Sigmoid colon (tissue), 7 donors: Measurements from ENCODE around the gene UGT2A1. TPM values are rescaled to one million over a fixed set of nuclear protein-coding genes. Genes with fewer than 3 reads are reported as not detected.
"Not testable (repeated sequence)": the region's sequence is repeated elsewhere in the genome, so short reads cannot be mapped to it uniquely, and the experiment has no call there.

Experiments
- DNase-seq: peaks from one replicate; pipeline ENCODE4 v3.0.0-alpha.2; 2019
- H3K27ac ChIP-seq, 4 donors: fragments of 200-600 bp; sonication (generic); one replicate each; pipeline ENCODE4 v1.5.1; 2016 to 2019; ENCODE audit warnings: mild to moderate bottlenecking in 1 of 4
- H3K27me3 ChIP-seq, 3 donors: fragments of 200-600 bp; sonication (generic); one replicate each; pipeline ENCODE4 v1.5.1; 2019; ENCODE audit warnings: mild to moderate bottlenecking in 1 of 3
- H3K36me3 ChIP-seq, 4 donors: fragments of 200-600 bp; sonication (generic); one replicate each; pipeline ENCODE4 v1.5.1; 2016 to 2019
- H3K4me1 ChIP-seq, 4 donors: fragments of 200-600 bp; sonication (generic); one replicate each; pipeline ENCODE4 v1.5.1; 2017 to 2019
- H3K4me3 ChIP-seq, 4 donors: fragments of 200-600 bp; sonication (generic); one replicate each; pipeline ENCODE4 v1.5.1; 2017 to 2019; ENCODE audit warnings: mild to moderate bottlenecking in 2 of 4, moderate library complexity in 1 of 4
- H3K9me3 ChIP-seq, 4 donors: fragments of 200-600 bp in 3 of 4; sonication (generic) in 3 of 4; one replicate each; pipeline versions ENCODE4 v1.5.1 to v1.6.1; 2013 to 2019
- EP300 ChIP-seq, 4 donors: sonication (generic); formaldehyde crosslinking; IDR thresholded peaks; one replicate each; pipeline ENCODE4 v1.6.1; 2017; ENCODE audit warnings: antibody characterized with exemption in 4 of 4
- POLR2A ChIP-seq, 2 donors: fragments of 450-650 bp; IDR thresholded peaks; one replicate each; pipeline ENCODE4 v1.6.1; 2016; ENCODE audit warnings: antibody characterized with exemption in 2 of 2, mild to moderate bottlenecking in 2 of 2, moderate library complexity in 2 of 2
- POLR2AphosphoS5 ChIP-seq, 4 donors: sonication (generic); formaldehyde crosslinking; IDR thresholded peaks; one replicate each; pipeline ENCODE4 v1.6.1; 2017; ENCODE audit warnings: antibody characterized with exemption in 4 of 4
- WGBS, 2 donors: extraction: QIAGEN DNeasy Blood & Tissue Kit; methylation state at CpG; one replicate each; pipeline ENCODE4 v1.1.7; 2013; 5-methylcytosine and 5-hydroxymethylcytosine counted together
- intact Hi-C: fragments of 100-400 bp; cut with DNase I; formaldehyde crosslinking; loops from one replicate; pipeline ENCODE4 v1.15.1; 2023
- polyA plus RNA-seq, 3 donors: library from polyadenylated mRNA; stranded (reverse); fragments of 200-250 nt; gene quantifications; one replicate each; pipeline ENCODE4 v1.2.3, GENCODE V29; 2013
- total RNA-seq, 4 donors: library from RNA; depleted of rRNA; stranded (reverse); fragments of >200 nt; gene quantifications; one replicate each; pipeline ENCODE4 v1.1.0, GENCODE V29; 2016
- TF ChIP-seq, protein P1 (sequence below), 4 experiments: fragments of 450-650 bp in 3 of 4; fragments of 200-600 bp in 1 of 4; IDR thresholded peaks; one replicate each; pipeline ENCODE4 v1.5.1; 2016 to 2019; ENCODE audit warnings: antibody characterized with exemption in 4 of 4, mild to moderate bottlenecking in 3 of 4, moderate library complexity in 2 of 4
- donor health status: healthy with polysubstance abuse.
- donor health status: Bipolar disorder and iron deficiency.
- donor health status: healthy.

UGT2A1 gene
- total and polyA plus RNA-seq, 7 donors: not detected

DNA sequence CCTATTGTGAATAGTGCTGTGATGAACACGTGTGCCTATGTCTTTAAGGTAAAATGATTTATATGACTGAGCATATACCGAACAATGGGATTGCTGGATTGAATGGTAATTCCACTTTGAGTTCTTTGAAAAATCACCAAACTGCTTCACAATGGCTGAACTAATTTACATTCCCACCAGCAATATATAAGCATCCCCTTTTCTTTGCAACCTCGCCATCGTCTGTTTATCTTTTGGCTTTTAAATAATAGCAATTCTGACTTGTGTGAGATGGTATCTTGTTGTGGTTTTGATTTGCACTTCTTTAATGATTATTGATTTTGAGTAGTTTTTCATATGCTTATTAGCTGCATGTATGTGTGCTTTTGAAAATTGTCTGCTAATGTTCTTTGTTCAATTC lies 31.8 kb upstream of the UGT2A1 start:
- Histone ChIP-seq H3K9me3 (no peaks in the 10 kb centered on the region), H3K27me3 (no peaks in the 10 kb centered on the region), H3K27ac (no peak overlapping the region), H3K4me3 (no peak overlapping the region), H3K4me1 (no peaks in the 10 kb centered on the region), H3K36me3 (no peaks in the 10 kb centered on the region)
- 61 to 66% methylated on average over 4 of the region's 4 CpGs for WGBS, 2 donors
- intact Hi-C loops: no loop called here
- DNase-seq: no peak
- TF ChIP-seq POLR2A (IDR thresholded peaks at IDR 0.05) (no peak), POLR2AphosphoS5 (IDR thresholded peaks at IDR 0.05) (no peak), EP300 (IDR thresholded peaks at IDR 0.05) (no peak)
- TF ChIP-seq, protein P1, sequence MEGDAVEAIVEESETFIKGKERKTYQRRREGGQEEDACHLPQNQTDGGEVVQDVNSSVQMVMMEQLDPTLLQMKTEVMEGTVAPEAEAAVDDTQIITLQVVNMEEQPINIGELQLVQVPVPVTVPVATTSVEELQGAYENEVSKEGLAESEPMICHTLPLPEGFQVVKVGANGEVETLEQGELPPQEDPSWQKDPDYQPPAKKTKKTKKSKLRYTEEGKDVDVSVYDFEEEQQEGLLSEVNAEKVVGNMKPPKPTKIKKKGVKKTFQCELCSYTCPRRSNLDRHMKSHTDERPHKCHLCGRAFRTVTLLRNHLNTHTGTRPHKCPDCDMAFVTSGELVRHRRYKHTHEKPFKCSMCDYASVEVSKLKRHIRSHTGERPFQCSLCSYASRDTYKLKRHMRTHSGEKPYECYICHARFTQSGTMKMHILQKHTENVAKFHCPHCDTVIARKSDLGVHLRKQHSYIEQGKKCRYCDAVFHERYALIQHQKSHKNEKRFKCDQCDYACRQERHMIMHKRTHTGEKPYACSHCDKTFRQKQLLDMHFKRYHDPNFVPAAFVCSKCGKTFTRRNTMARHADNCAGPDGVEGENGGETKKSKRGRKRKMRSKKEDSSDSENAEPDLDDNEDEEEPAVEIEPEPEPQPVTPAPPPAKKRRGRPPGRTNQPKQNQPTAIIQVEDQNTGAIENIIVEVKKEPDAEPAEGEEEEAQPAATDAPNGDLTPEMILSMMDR (IDR thresholded peaks at IDR 0.05): no peak

DNA sequence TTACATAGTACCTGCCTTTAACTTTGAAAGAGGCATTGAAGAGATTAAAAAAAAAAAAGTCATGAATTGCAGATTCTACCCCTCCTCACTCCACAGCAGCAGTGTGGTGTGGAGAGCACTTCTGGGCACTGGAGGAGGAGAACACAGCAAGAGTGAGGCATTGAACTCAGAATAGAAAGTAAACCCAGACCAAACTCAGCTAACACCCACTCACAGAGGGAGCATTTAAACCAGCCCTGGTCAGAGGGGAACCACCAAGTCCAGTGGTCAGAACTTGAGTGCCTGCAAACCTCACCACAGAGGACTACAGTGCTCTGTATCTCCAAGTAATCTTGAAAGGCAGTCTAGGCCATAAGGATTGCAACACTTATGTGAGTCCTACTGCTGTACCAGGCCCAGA lies 15.6 kb upstream of the UGT2A1 start:
- H3K4me3 ChIP-seq: no peak overlapping the region
- intact Hi-C loops: no loop called here
- no peaks in the 10 kb centered on the region for H3K4me1 ChIP-seq
- TF ChIP-seq EP300 (IDR thresholded peaks at IDR 0.05) (no peak), POLR2AphosphoS5 (IDR thresholded peaks at IDR 0.05) (no peak), POLR2A (IDR thresholded peaks at IDR 0.05) (no peak)
- TF ChIP-seq, protein P1 (IDR thresholded peaks at IDR 0.05): no peak
- H3K36me3 ChIP-seq: no peaks in the 10 kb centered on the region
- H3K9me3 ChIP-seq: no peaks in the 10 kb centered on the region
- H3K27ac ChIP-seq: no peak overlapping the region
- H3K27me3 ChIP-seq: no peaks in the 10 kb centered on the region
- no peak for DNase-seq

DNA sequence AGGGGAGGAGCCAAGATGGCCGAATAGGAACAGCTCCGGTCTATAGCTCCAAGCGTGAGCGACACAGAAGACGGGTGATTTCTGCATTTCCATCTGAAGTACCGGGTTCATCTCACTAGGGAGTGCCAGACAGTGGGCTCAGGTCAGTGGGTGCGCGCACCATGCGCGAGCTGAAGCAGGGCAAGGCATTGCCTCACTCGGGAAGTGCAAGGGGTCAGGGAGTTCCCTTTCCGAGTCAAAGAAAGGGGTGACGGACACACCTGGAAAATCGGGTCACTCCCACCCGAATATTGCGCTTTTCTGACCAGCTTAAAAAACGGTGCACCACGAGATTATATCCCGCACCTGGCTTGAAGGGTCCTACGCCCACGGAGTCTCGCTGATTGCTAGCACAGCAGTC lies 11.0 kb upstream of the UGT2A1 start:
- H3K36me3 ChIP-seq, H3K27ac ChIP-seq, intact Hi-C loops, DNase-seq, H3K9me3 ChIP-seq, H3K27me3 ChIP-seq, H3K4me1 ChIP-seq, H3K4me3 ChIP-seq: not testable (repeated sequence)
- WGBS, 2 donors: 86 to 96% methylated on average over 22 of the region's 22 CpGs

DNA sequence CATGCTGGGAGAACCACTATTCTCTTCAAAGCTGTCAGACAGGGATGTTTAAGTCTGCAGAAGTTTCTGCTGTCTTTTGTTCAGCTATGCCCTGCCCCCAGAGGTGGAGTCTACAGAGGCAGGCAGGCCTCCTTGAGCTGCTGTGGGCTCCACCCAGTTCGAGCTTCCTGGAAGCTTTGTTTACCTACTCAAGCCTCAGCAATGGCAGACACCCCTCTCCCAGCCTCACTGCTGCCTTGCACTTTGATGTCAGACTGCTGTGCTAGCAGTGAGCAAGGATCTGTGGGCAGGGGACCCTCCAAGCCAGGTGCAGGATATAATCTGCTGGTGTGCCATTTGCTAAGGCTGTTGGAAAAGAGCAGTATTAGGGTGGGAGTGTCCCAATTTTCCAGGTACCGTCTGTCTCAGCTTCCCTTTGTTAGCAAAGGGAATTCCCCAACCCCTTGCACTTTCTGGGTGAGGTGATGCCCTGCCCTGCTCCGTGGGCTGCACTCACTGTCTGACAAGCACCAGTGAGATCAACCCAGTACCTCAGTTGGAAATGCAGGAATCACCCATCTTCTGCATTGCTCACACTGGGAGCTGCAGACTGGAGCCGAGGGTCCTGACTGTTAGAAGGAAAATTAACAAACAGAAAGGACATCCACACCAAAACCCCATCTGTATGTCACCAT lies 8.2 kb upstream of the UGT2A1 start:
- H3K4me3 ChIP-seq, H3K4me1 ChIP-seq, H3K36me3 ChIP-seq, intact Hi-C loops, H3K27ac ChIP-seq, H3K27me3 ChIP-seq, DNase-seq, H3K9me3 ChIP-seq: not testable (repeated sequence)
- WGBS, 2 donors: 51 to 73% methylated on average over 4 of the region's 4 CpGs

DNA sequence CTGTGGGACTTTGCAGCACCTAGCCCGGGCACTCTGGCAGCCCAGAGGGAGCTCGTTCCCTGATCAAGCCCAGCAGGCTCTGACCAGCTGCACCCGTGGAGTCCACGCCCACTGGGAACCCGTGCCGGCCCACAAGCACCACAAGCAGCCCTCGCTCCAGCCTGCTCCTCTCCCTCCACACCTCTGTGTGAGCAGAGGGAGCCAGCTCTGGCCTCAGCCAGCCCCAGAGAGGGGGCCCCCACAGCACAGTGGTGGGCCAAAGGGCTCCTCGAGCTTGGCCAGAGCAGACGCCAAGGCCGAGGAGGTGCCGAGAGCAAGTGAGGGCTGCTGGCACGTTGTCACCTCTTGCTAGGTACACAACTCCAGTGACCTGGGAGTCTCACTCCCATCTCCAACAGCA lies 5.1 kb upstream of the UGT2A1 start:
- WGBS, 2 donors: 85 to 91% methylated on average over 12 of the region's 12 CpGs
- no peaks in the 10 kb centered on the region for H3K27me3 ChIP-seq
- H3K36me3 ChIP-seq: no peaks in the 10 kb centered on the region
- DNase-seq: no peak
- intact Hi-C loops: no loop called here
- no peak overlapping the region for H3K4me3 ChIP-seq
- peaks cover 0 to 3% (median 0%) of the 10 kb centered on the region in 4 donors for H3K9me3 ChIP-seq
- TF ChIP-seq EP300 (IDR thresholded peaks at IDR 0.05): no peak
- no peak for TF ChIP-seq POLR2AphosphoS5 (IDR thresholded peaks at IDR 0.05)
- no peak for TF ChIP-seq POLR2A (IDR thresholded peaks at IDR 0.05)
- TF ChIP-seq, protein P1 (IDR thresholded peaks at IDR 0.05): no peak
- H3K27ac ChIP-seq: no peak overlapping the region
- H3K4me1 ChIP-seq: no peaks in the 10 kb centered on the region

DNA sequence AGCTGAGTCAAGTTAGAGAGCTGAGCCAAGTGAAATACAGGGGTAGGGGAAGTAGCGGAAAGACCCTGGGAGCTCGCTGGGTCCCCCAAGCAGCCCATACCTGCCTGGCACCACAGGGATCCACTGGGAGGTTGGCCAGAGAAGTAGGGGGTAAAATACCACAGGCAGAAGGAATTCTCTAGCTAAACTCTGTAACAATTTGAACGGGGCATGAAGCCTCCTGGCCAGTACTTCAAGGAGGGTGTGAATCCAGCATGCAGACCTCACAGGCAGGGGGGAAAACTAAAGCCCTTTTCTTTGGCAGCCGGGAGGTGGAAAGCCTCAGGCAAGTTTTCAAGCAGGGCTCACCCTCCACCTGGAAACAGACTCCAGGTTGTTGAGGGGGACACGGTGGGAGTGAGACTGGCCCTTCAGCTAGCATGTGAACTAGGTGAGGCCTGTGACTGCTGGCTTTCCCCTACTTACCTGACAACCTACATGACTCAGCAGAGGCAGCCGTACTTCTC lies 3.7 kb upstream of the UGT2A1 start:
- no peaks in the 10 kb centered on the region for H3K4me1 ChIP-seq
- no peak overlapping the region for H3K27ac ChIP-seq
- WGBS, 2 donors: 81 to 82% methylated on average over 6 of the region's 6 CpGs
- H3K9me3 ChIP-seq: peaks cover 0 to 3% (median 0%) of the 10 kb centered on the region in 4 donors
- no peak overlapping the region for H3K4me3 ChIP-seq
- intact Hi-C loops: no loop called here
- H3K27me3 ChIP-seq: no peaks in the 10 kb centered on the region
- TF ChIP-seq, protein P1 (IDR thresholded peaks at IDR 0.05): no peak
- TF ChIP-seq EP300 (IDR thresholded peaks at IDR 0.05) (no peak), POLR2AphosphoS5 (IDR thresholded peaks at IDR 0.05) (no peak), POLR2A (IDR thresholded peaks at IDR 0.05) (no peak)
- no peak for DNase-seq
- H3K36me3 ChIP-seq: no peaks in the 10 kb centered on the region
